Effector memory CD8-positive, alpha-beta T cell (primary cell): ENCODE measurements around the gene GOLM1.
A peak's percentile ranks its signal among the peaks of the same experiment; 100 is the strongest.
"Not testable (repeated sequence)": the region's sequence is repeated elsewhere in the genome, so short reads cannot be mapped to it uniquely, and the experiment has no call there.

Experiments used
- ATAC-seq: fragments of 150-1000 bp; cut with Tn5 transposase; replicated peaks from 2 replicates; pipeline ENCODE4 v1.10.0; 2021; ENCODE audit warnings: mild to moderate bottlenecking, moderate library complexity
- DNase-seq, 3 experiments: peaks; one replicate each; pipeline ENCODE4 v3.0.0; 2021
- H3K27ac Mint-ChIP-seq, 2 donors: one replicate each; pipeline ENCODE4 v1.8.0; 2022; ENCODE audit warnings: mild to moderate bottlenecking in 2 of 2, mixed read lengths in 2 of 2, moderate library complexity in 2 of 2
- H3K27me3 Mint-ChIP-seq, 2 donors: one replicate each; pipeline ENCODE4 v1.8.0; 2022; ENCODE audit warnings: mixed read lengths in 2 of 2
- H3K36me3 Mint-ChIP-seq: one replicate; pipeline ENCODE4 v1.8.0; 2022; ENCODE audit warnings: mild to moderate bottlenecking, moderate library complexity, mixed read lengths; ENCODE audit not compliant: insufficient read depth
- H3K4me1 Mint-ChIP-seq, 2 donors: one replicate each; pipeline ENCODE4 v1.8.0; 2022; ENCODE audit warnings: low read depth in 2 of 2, mixed read lengths in 2 of 2
- H3K4me3 Mint-ChIP-seq, 2 donors: one replicate each; pipeline ENCODE4 v1.8.0; 2022; ENCODE audit warnings: mild to moderate bottlenecking in 2 of 2, mixed read lengths in 2 of 2, moderate library complexity in 2 of 2
- H3K9me3 Mint-ChIP-seq, 2 donors: one replicate each; pipeline ENCODE4 v1.8.0; 2022; ENCODE audit warnings: mixed read lengths in 2 of 2
- total RNA-seq, 9 experiments: gene quantifications; one replicate each; lab custom pipeline; 2026; lab: John Stamatoyannopoulos, UW

Gene GOLM1, protein sequence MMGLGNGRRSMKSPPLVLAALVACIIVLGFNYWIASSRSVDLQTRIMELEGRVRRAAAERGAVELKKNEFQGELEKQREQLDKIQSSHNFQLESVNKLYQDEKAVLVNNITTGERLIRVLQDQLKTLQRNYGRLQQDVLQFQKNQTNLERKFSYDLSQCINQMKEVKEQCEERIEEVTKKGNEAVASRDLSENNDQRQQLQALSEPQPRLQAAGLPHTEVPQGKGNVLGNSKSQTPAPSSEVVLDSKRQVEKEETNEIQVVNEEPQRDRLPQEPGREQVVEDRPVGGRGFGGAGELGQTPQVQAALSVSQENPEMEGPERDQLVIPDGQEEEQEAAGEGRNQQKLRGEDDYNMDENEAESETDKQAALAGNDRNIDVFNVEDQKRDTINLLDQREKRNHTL
- 0.98 to 7.4 (median 3.0) reads per million in 9 experiments for total RNA-seq

DNA sequence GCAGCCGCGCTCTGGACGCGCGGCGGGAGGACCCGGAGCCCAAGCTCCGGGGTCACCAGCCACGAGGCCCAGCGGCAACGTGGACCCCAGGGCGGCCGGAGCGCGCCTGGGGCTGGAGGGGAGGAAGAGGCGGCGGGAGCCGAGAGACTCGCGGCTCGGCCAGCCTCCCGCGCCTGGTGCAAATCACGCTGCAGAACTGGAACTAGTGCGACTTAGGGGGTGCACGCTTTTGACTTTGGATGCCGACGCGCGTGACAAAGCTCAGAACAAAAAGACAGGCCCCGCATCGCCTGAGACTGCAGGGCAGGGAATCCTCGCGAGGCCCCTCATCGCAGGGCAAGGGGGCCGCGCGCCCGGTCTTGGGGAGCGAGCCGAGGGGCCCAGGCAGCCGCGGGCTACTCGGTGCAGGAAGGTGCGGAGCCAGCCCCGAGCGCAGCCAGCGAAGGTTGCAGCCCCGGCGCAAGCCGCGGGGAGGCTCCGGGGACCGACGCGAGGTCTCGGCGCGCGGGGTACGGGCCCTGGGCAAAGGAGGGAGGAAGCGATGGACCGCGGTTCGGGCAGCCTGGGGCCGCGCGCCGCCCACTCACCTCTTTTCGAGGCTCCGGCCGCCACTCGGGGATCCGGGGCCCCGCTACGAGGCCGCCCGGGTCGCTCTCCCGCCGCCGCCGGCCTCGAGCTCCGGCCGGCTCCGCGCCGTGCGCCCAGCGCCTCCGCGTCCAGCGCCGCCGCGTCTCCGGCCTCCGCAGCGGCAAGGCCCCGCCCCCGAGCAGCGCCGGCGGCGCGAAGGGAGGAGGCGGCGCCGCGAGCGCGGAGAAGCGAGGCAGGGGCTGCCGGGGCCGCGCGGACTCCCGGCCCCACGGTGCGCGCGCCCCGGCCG is at the start of gene GOLM1:
TSS of gene GOLM1 (minus strand) at position 735 of the 877 bp plus-strand sequence. CDS start 20,238 bp downstream, outside the sequence.
- peak within 1 kb of the TSS in 1 of 2 donors; percentile 90 for H3K27ac Mint-ChIP-seq
- DNase-seq = peak in 2 of 3 experiments; percentile 17 to 28
- no peaks in the 10 kb centered on the region for H3K9me3 Mint-ChIP-seq
- peaks cover 6% of the 10 kb centered on the region for H3K36me3 Mint-ChIP-seq
- H3K27me3 Mint-ChIP-seq = peaks cover 19 to 22% of the 10 kb centered on the region in 2 donors
- H3K4me1 Mint-ChIP-seq = peaks cover 8% of the 10 kb centered on the region in 2 donors
- peak within 1 kb of the TSS; percentile 87 to 91 for H3K4me3 Mint-ChIP-seq
- peak; percentile 81 for ATAC-seq

DNA sequence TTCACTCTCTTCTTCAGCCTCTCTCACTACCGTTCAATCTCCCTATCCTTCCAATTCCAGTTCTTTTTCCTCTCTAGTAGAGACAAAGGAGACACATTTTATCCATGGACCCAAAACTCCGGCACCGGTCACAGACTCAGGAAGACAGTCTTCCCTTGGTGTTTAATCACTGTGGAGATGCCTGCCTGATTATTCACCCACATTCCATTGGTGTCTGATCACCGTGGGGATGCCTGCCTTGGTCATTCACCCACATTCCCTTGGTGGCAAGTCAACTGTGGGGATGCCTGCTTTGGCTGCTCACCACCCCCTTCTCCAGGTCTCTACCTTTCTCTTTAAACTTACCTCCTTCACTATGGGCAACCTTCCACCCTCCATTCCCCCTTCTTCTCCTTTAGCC is 47.3 kb upstream of the GOLM1 start:
- DNase-seq, H3K4me3 Mint-ChIP-seq, H3K27ac Mint-ChIP-seq, H3K36me3 Mint-ChIP-seq, ATAC-seq, H3K4me1 Mint-ChIP-seq: not testable (repeated sequence)
- peaks cover 12 to 14% of the 10 kb centered on the region in 2 donors for H3K9me3 Mint-ChIP-seq
- peaks cover 39 to 40% of the 10 kb centered on the region in 2 donors for H3K27me3 Mint-ChIP-seq

DNA sequence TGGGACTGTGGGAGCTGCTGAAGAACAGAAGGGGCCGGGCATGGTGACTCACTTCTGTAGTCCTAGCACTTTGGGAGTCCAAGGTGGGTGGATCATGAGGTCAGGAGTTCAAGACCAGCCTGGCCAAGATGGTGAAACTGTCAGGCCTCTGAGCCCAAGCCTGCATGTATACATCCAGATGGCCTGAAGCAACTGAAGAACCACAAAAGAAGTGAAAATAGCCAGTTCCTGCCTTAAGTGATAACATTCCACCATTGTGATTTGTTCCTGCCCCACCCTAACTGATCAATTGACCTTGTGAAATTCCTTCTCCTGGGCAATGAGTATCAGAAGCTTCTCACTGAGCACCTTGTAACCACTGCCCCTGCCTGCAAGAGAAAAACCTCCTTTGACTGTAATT is 46.6 kb upstream of the GOLM1 start:
- DNase-seq, H3K4me1 Mint-ChIP-seq, H3K27ac Mint-ChIP-seq, H3K36me3 Mint-ChIP-seq, H3K4me3 Mint-ChIP-seq, ATAC-seq: not testable (repeated sequence)
- peaks cover 44 to 47% of the 10 kb centered on the region in 2 donors for H3K27me3 Mint-ChIP-seq
- H3K9me3 Mint-ChIP-seq = peaks cover 12 to 14% of the 10 kb centered on the region in 2 donors

DNA sequence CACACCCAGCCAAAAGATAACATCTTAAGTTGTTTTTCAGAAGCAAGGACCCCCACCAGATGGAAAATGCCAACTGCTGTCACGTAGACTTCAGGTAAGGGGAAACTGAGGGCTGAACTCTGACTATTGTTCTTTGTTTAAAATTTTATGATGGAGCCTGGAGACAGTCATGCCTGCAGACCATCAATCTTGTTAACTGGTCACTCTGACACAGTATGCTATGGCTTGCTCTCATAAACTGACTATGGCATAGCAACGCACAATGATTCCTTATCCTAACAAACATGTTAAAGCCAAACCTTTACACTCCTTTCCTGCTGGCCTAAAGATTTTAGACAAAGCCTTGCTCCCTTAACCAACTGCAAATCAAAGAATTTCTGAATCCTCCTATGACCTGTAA is 43.6 kb upstream of the GOLM1 start:
- H3K4me3 Mint-ChIP-seq = no peak overlapping the region
- ATAC-seq = no peak
- no peaks in the 10 kb centered on the region for H3K36me3 Mint-ChIP-seq
- peaks cover 30 to 44% of the 10 kb centered on the region in 2 donors for H3K27me3 Mint-ChIP-seq
- no peaks in the 10 kb centered on the region for H3K4me1 Mint-ChIP-seq
- peaks cover 12 to 14% of the 10 kb centered on the region in 2 donors for H3K9me3 Mint-ChIP-seq
- no peak overlapping the region for H3K27ac Mint-ChIP-seq
- no peak for DNase-seq

DNA sequence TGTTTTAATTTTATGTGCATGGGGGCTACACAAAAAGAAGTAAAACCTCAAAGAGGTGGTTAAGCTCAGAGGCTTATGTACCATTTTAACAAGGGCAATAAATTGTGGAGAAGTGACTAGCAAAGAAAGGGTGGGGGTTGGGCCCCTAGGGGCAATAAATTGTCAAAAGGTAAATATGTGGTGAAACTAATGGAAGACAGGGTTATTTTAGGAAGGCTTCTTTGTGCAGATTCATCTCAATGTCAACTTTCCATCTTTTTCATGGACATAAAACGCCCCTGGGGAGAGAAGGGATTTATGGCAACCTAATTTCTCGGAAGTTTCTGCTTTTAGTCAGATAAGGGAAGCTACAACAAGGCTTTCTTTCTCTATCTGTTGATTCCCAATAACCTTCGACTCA is 42.5 kb upstream of the GOLM1 start:
- no peaks in the 10 kb centered on the region for H3K4me1 Mint-ChIP-seq
- H3K27me3 Mint-ChIP-seq = peaks cover 23 to 44% of the 10 kb centered on the region in 2 donors
- no peaks in the 10 kb centered on the region for H3K36me3 Mint-ChIP-seq
- H3K9me3 Mint-ChIP-seq = peaks cover 7 to 9% of the 10 kb centered on the region in 2 donors
- no peak overlapping the region for H3K4me3 Mint-ChIP-seq
- DNase-seq (no peak), ATAC-seq (no peak)
- no peak overlapping the region for H3K27ac Mint-ChIP-seq

DNA sequence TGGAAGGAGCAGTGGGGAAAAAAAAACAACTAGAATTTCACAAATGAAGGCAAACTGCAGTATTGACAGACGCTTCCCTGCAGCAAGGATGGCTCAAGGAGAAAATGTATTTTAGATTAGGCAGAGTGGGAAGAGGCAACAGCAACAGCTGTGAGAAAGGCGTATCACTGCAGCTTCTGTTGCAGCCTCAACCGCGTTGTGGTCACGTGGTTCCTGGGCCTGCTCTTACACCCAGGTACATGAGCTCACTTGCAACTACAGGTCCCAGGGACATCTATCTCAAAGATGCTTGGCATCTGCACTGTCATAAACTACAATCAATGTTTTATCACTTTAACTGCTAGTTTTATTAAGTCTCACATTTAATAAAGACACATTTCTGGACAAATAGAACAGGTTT is 36.0 kb upstream of the GOLM1 start:
- no peaks in the 10 kb centered on the region for H3K9me3 Mint-ChIP-seq
- DNase-seq (no peak), ATAC-seq (no peak)
- peaks cover 0 to 2% of the 10 kb centered on the region in 2 donors for H3K4me1 Mint-ChIP-seq
- peaks cover 0 to 12% of the 10 kb centered on the region in 2 donors for H3K27me3 Mint-ChIP-seq
- peaks cover 3% of the 10 kb centered on the region for H3K36me3 Mint-ChIP-seq
- peak overlapping the region in 1 of 2 donors; percentile 56 for H3K27ac Mint-ChIP-seq
- no peak overlapping the region for H3K4me3 Mint-ChIP-seq

DNA sequence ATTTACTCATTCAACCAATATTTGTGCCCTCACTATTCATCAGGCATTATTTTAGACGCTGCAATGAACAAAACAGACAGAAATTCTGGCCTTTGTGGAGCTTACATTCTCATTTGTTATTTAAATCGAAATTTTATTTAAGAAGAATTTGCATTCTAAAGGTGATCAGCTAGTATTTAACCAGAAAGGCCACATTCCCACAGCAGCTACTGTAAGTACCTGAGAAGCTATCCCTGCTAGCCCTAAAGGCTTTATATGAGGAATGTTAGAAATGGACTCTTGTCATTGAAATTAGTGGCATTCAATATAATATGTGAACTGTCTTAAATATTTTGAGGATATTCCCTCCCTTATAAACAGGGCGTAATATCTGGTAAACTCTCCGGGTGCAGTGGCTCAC is 35.0 kb upstream of the GOLM1 start:
- Mint-ChIP-seq H3K4me3 (no peak overlapping the region), H3K27me3 (peaks cover 0 to 6% of the 10 kb centered on the region in 2 donors), H3K9me3 (no peaks in the 10 kb centered on the region), H3K27ac (no peak overlapping the region), H3K36me3 (peaks cover 3% of the 10 kb centered on the region), H3K4me1 (peaks cover 0 to 2% of the 10 kb centered on the region in 2 donors)
- no peak for DNase-seq
- no peak for ATAC-seq

DNA sequence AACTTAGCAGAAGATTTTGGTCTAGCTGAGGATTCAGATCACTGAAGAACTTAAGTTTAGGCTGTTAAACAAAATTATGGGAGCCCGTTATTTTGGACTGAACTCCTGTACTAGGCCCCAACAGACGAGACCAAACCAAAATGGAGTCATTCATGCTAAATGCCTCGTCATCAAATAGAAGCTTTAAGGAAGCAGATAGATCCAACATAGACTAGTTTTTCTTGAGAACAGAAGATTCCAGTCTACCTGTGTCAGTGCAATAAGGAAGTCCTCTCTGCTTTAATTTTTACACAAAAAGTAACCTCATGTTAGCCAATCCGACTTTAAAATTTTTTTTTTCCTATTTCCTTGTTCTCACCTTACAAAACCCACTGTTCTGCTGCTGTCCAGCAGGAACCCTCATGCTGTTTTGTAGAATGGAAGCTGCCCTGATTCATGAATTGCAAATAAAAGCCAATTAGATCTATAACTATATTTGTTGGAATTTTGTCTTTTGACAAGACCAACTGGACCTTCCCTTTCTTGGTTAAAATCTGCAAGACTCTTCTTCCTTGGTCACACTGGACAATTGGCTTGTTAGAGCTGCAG is 29.0 kb upstream of the GOLM1 start:
- Mint-ChIP-seq H3K27ac (no peak overlapping the region), H3K4me1 (no peaks in the 10 kb centered on the region), H3K36me3 (no peaks in the 10 kb centered on the region), H3K4me3 (no peak overlapping the region), H3K9me3 (no peaks in the 10 kb centered on the region), H3K27me3 (peaks cover 1 to 8% of the 10 kb centered on the region in 2 donors)
- ATAC-seq (no peak), DNase-seq (no peak)

DNA sequence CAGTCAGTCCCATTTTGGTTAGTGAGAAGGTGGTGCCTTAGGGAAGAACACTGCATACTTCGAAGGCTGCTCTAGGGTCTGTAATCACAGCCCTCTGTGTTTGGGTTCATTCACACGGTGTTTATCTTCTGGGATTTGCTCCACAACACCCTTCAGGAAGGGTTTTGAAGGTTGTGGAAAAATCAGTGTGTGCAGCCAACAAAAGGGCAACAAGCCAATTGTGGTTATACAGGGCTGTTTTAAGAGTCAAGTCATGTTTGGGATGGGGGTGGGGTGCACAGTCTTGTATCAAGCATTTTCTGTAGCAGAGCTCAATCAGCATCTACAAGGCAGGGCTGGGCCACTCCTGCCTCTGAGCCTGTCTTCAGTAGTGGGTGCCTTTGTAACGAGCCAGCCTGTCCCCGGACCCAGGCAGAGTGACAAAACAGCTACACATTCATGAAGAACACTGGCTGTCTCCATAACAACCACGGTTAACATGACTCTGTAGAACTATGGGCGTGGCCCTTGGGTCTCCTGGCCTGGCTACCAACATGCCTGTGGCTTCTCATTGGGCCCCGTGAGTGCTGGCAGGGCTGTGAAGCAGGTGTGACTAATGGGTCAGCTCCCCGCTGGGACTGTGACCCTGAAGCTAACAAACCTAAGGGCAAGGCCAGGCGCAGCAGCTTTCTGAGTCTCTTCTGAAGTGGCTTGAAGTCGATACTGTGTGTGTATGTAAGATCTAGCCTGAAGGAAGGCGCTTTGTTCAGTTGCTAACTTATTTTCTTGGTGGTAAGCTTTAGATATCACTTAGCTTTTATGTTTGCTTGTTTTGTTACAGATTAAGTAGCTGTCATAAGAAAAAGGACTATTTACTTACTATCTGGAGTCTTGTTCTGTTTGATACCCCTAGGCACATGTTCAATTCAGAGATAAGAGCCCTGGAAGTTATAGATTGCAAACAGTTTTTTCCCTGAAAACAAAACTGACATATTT is 27.9 kb upstream of the GOLM1 start:
- no peak overlapping the region for H3K4me3 Mint-ChIP-seq
- no peaks in the 10 kb centered on the region for H3K36me3 Mint-ChIP-seq
- DNase-seq (peak in 2 of 3 experiments; percentile 2 to 3), ATAC-seq (peak; percentile 66)
- peak overlapping the region in 1 of 2 donors; percentile 6 for H3K27ac Mint-ChIP-seq
- peaks cover 6 to 14% of the 10 kb centered on the region in 2 donors for H3K27me3 Mint-ChIP-seq
- H3K4me1 Mint-ChIP-seq = no peaks in the 10 kb centered on the region
- no peaks in the 10 kb centered on the region for H3K9me3 Mint-ChIP-seq

DNA sequence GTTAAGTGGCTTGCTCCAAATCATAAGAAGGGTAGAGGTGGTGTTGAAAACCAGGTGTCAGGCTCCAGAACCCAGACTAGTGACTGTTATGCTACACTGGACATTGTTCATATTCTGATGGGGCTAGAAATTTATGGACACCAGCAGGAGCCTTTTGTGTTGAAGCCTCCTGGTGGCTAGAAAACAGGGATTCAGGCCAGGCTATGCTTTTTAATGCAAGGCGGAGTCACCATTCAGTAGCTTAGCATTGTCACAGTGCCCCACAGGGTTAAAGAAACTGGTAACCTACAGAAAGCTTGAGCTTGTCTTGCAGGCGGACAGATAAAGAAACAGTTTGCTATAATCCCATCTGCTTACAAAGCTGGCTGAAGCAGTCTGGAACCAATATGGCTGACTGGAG is 23.0 kb upstream of the GOLM1 start:
- H3K4me1 Mint-ChIP-seq = no peaks in the 10 kb centered on the region
- peaks cover 16 to 23% of the 10 kb centered on the region in 2 donors for H3K27me3 Mint-ChIP-seq
- no peaks in the 10 kb centered on the region for H3K9me3 Mint-ChIP-seq
- ATAC-seq (no peak), DNase-seq (no peak)
- H3K27ac Mint-ChIP-seq = no peak overlapping the region
- H3K36me3 Mint-ChIP-seq = no peaks in the 10 kb centered on the region
- no peak overlapping the region for H3K4me3 Mint-ChIP-seq

DNA sequence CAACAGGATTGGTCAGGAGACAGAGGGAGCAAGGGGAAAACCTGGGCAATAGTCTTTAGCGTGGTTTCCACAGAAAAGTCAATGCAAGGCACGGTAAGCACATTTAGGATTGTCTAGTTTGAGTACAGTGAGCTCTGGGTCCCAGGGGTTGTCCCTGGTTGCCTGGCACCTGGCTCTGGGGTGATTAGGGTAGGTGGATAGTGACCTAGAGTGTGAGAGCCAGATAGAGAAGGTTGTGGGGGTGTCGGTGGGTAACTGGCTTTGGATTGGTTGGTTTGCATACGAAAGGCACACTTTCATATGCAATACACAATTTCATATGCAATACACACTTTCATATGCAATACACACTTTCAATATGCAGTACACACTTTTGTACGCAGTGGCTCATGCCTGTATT is 20.1 kb upstream of the GOLM1 start:
- Mint-ChIP-seq H3K4me1 (no peaks in the 10 kb centered on the region), H3K36me3 (no peaks in the 10 kb centered on the region), H3K27me3 (peaks cover 16 to 35% of the 10 kb centered on the region in 2 donors), H3K4me3 (no peak overlapping the region), H3K27ac (no peak overlapping the region), H3K9me3 (no peaks in the 10 kb centered on the region)
- no peak for ATAC-seq
- no peak for DNase-seq

DNA sequence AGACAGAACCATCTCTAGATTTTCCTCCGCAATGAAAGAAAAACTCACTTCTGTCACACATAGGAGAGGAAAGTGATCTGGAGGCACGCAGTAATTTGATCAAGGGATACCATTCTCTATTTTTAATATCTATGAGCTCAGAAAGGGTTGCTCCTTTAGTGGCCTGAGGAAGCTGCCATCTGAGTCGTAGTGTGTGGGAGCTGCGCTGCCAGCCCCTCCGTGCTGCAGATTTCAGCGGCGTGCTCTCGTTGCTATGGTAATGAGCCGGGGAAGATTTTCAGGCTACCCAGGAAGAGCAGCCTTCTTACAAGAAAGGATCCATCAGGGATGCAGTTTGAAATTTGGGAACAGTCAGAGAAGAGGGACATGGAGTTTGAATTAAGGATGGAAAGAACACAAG is 17.1 kb upstream of the GOLM1 start:
- Mint-ChIP-seq H3K27ac (no peak overlapping the region), H3K36me3 (no peaks in the 10 kb centered on the region), H3K4me3 (no peak overlapping the region), H3K27me3 (peaks cover 14 to 40% of the 10 kb centered on the region in 2 donors), H3K9me3 (no peaks in the 10 kb centered on the region), H3K4me1 (no peaks in the 10 kb centered on the region)
- ATAC-seq = no peak
- DNase-seq = no peak
